ENCODE measurements around the gene GADL1.

Gene GADL1

GRCh38 chr3:30723211-30723610 is 171.2 kb downstream of the GADL1 start:
- no peak for DNase-seq (ENCODE audit: low read depth)

DNA sequence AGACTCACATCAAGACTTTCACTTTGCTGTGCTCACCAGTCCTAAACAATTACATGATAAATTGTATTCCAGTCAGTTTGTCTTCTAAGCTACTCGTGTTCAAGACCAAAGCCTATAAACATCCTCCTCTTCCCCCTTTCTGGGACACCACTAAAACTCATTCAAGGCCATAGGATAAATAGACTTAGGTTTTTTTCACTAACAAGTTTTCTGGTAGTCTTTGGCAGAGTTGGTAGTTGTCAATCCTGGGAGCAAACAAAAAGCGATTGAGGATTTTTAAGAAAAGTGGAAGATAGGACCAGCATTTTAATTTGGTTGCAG is 173.2 kb downstream of the GADL1 start:
- DNase-seq (ENCODE audit: low read depth): no peak

GRCh38 chr3:30720586-30721313 is 173.7 kb downstream of the GADL1 start:
- no peak for DNase-seq (ENCODE audit: low read depth)

GRCh38 chr3:30719536-30719935 is 174.9 kb downstream of the GADL1 start:
- no peak for DNase-seq (ENCODE audit: low read depth)

DNA sequence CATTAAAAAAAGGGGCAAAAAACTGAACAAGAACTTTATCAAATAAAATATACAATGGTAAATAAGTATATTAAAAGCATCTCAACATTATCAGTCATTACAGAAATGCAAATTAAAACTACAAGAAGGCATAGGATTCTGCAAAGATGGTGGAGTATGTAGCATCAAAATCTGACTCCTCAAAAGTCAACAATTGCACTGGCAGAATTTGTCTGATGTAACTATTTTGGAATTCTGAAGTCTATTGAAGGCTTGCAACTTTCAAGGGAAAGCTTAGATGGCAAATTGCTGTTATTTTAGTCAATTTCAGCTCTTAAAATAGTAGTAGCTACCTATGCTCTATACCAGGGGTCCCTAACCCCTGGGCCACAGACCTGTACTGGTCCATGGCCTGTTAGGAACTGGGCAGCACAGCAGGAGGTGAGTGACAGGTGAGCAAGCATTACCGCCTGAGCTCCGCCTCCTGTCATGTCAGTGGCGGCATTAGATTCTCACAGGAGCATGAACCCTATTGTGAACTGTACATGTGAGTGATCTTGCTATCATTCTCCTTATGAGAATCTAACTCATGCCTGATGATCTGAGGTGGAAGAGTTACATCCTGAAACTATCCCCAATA is 180.5 kb downstream of the GADL1 start:
- DNase-seq (ENCODE audit: low read depth): no peak

DNA sequence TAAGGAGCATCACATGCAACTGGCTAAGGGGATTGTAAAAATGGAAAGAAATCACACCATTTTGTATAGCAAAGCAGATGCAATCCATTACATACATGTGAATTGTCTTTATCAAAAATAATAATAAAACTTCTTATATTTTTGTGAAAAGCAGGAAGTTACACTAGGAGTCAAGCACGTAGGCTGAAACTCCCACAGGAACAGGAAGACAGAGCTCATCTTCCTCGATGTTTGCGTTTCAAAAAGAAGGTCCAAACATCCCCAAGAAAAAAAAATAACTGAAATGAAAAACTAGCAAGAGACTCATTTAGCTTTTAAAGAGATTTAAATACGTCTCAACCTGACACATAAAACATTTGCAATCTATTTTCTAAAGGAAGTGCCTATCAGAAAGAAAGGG is 181.5 kb downstream of the GADL1 start:
- DNase-seq (ENCODE audit: low read depth): no peak

DNA sequence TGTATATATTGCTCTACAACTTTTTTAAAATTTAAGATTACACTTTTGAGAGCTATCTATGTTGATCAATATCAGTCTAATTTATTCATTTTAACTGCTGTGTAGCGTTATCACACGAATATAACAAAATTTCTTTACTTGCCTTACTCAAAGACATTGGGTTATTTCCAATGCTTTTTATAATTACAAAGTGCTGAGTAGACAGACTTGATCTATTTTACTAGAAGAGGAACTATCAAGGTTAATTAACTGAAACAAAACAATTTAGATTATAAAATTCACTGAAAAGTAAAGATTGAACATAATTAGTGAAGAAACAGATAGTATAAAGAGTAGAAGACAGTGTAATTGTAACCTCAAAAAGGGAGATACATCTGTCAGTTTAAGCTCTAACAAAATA is 182.6 kb downstream of the GADL1 start:
- no peak for DNase-seq (ENCODE audit: low read depth)

DNA sequence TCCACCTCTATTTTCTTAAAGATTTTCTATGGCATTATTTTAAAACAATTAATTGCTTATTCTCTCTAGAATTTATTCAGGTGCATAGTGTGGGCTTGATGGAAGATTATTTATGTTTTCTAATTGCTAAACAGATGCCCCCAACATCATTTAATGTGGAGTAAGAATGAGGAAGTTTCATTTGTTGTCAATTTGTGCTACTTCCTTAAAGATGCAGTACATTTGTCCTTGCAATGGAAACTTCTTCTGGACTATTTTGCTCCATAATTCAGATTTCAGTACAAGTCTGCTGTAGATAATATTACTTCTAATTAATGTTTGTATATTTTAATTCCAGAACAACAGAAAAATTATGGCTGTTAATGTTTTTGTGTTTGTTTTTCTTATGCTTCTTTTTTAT is 183.3 kb downstream of the GADL1 start:
- no peak for DNase-seq (ENCODE audit: low read depth)

- no peak for DNase-seq (ENCODE audit: low read depth)
These were observed 184.4 kb downstream of the GADL1 start for GRCh38 chr3:30710017-30710416.

- DNase-seq (ENCODE audit: low read depth): no peak
These were observed 186.0 kb downstream of the GADL1 start for GRCh38 chr3:30708472-30708871.

- DNase-seq (ENCODE audit: low read depth): no peak
These were observed 186.6 kb downstream of the GADL1 start for GRCh38 chr3:30707825-30708224.

- no peak for DNase-seq (ENCODE audit: low read depth)
These were observed 189.2 kb downstream of the GADL1 start for GRCh38 chr3:30704931-30705890.

DNA sequence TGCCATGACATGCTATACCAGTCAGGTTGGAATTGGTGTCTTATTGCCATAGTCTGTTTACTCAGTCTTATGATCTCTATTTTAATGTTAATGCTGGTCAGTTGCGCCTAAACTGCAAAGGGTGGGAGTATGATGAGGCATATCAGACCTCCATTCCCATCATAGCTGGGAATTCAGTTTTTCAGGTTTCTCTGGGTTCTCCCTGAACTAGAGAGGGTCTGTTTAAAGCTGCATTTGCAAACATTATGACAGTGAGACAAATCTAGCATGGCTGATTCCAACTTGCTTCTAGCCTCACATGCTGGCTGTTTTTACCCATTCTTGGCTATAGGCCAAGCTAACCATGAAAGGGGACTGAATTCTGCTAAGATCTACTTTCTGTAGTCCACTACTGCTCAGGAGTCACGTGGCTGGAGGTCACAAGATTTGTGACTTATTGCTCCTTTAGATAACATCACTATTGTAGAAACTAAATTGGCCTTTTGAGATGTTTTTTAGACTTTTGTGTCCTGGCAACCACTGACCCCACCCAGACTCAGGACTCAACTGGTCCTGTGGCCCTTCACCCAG is 191.5 kb downstream of the GADL1 start:
- DNase-seq (ENCODE audit: low read depth): no peak

- DNase-seq (ENCODE audit: low read depth): no peak
These were observed 192.2 kb downstream of the GADL1 start for GRCh38 chr3:30702038-30702827.

GRCh38 chr3:30700702-30701321 is 193.6 kb downstream of the GADL1 start:
- no peak for DNase-seq (ENCODE audit: low read depth)

- no peak for DNase-seq (ENCODE audit: low read depth)
These were observed 194.5 kb downstream of the GADL1 start for GRCh38 chr3:30699927-30700326.

GRCh38 chr3:30698549-30698948 is 195.9 kb downstream of the GADL1 start:
- DNase-seq (ENCODE audit: low read depth): no peak

DNA sequence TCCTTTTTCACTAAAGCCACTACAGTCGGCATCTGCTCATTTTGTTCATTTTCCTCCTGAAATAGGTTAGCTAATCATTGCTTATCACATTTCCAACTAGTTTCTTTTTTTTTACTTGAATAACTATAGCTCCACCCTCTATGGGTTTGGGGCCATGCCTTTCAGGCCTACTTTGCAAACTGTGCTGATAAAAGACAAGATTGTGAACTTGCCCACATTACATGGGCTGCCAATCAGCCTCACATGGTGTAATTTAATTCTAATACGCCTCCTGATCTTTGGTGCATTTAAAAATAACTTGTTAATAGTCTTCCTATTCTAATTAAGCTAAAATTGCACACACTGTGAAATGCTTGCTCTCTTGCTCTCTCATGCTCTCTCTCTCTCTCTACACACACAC is 197.6 kb downstream of the GADL1 start:
- no peak for DNase-seq (ENCODE audit: low read depth)

- no peak for DNase-seq (ENCODE audit: low read depth)
These were observed 198.1 kb downstream of the GADL1 start for GRCh38 chr3:30696403-30696819.

GRCh38 chr3:30695302-30696061 is 199.0 kb downstream of the GADL1 start:
- no peak for DNase-seq (ENCODE audit: low read depth)

DNA sequence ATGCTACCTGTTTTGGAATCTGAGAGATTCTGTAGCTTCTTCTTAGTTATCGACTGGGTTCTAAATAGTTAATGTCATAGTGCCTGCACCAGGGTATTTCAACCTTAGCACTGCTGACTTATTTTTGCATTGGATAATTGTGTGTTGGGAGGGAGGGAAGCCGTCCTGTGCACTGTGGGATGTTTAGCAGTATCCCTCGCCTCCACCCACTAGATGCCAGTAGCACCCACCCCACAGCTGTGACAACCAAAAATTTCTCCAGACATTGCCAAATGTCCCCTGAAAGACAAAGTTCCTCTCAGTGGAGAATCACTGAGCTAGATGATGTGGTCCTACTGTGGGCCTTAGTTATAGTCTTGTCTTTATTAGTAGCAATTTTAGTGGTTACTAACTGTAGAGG is 199.8 kb downstream of the GADL1 start:
- no peak for DNase-seq (ENCODE audit: low read depth)
